ENCODE data around the gene COG1. TPM values are rescaled to one million over a fixed set of nuclear protein-coding genes. Genes with fewer than 3 reads are reported as not detected.
A peak's percentile ranks its signal among the peaks of the same experiment; 100 is the strongest.

The COG1 gene
- polyA plus RNA-seq, 1 donor, result 36.2 TPM

DNA sequence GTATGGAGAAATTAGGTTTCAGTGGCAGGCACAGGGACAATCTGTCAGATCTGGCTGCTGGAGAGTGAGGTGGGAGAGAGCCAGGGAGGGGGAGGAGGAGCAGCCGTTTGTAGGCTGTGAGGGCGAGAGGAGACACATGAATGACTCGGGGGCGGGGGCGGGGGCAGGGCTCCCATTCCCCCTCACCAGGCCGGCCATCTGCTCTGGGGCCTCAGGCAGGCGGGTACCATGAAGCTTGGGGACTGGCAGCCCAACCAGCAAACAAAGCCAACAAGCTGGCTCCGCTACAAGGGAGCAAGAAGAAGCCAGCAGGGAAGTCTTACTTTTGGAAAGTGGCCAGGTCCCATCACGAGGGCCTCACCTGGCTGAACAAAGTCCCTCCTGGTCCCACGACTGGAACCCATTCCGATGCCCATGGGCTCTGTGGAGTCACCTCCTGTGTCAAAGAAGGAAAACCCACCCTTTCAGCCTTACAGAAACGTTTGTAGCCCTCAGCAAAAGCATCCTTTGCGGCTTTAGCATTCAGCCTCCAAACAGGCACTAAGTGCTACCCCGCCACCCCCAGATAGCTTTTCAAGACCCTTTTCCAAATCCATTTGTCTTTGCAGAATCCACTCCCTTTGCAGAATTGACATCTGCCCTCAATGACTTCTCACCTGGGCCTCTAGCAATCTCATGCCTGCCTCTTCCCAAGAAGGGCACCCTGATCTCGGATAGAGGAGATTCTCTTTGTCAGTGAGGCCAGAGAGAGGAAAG, 37.3 kb upstream of the COG1 start:
- no CpG with 5 or more reads among the region's 15 CpGs for WGBS (ENCODE audit: insufficient coverage, low lambda C conversion rate)
- no peaks in the 10 kb centered on the region for H3K36me3 ChIP-seq (ENCODE audit: control insufficient read depth, insufficient read depth, low read length)
- H3K4me3 ChIP-seq (ENCODE audit: low read length), result no peak overlapping the region
- peaks cover 22% of the 10 kb centered on the region for H3K4me1 ChIP-seq (ENCODE audit: control insufficient read depth, insufficient read depth, low read length)
- H3K27me3 ChIP-seq (ENCODE audit: control insufficient read depth, insufficient read depth, low read length), result peaks cover 11% of the 10 kb centered on the region
- peaks cover 3% of the 10 kb centered on the region for H3K9me3 ChIP-seq (ENCODE audit: control insufficient read depth, low read depth, low read length)
- peak in 1 of 2 donors; percentile 42 for DNase-seq
- H3K27ac ChIP-seq (ENCODE audit: low read length), result no peak overlapping the region

DNA sequence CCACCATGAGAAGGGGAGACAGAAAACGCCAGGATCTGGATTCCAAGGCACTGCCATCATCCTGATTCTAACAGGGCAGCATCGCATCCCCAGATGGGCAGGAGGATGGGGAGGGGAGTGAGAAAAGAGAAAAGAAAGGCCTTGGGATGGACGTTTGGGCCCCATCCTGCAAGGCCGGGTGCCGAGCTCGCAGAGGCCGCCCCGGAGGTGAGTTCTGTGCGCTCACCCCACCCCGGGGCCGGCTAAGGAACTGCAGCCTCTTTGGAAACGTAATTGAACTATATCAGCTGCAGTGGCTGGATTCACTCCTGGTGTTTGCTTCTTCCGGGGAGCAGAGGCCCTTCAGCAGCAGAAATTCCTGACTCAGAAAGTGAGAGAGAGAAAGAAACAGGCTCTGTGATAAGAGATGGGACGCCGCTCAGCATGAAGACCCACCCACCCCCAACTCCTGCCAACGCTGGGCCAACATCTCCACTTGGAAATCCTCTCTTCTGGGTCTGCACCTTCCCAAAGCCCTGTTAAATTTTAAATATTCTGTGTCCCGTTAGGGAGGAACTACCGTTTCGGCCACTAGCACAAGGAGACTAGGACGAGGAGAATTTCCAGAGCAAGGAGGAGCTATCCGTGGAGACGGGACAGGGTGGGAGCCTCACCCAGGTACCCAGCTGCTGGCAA, 36.6 kb upstream of the COG1 start:
- 80% methylated on average over 1 of the region's 22 CpGs for WGBS (ENCODE audit: insufficient coverage, low lambda C conversion rate)
- H3K27me3 ChIP-seq (ENCODE audit: control insufficient read depth, insufficient read depth, low read length), result peaks cover 15% of the 10 kb centered on the region
- peak; percentile 55 to 85 for DNase-seq
- no peaks in the 10 kb centered on the region for H3K36me3 ChIP-seq (ENCODE audit: control insufficient read depth, insufficient read depth, low read length)
- no peaks in the 10 kb centered on the region for H3K9me3 ChIP-seq (ENCODE audit: control insufficient read depth, low read depth, low read length)
- peak overlapping the region; percentile 4 for H3K27ac ChIP-seq (ENCODE audit: low read length)
- peaks cover 25% of the 10 kb centered on the region for H3K4me1 ChIP-seq (ENCODE audit: control insufficient read depth, insufficient read depth, low read length)
- no peak overlapping the region for H3K4me3 ChIP-seq (ENCODE audit: low read length)

DNA sequence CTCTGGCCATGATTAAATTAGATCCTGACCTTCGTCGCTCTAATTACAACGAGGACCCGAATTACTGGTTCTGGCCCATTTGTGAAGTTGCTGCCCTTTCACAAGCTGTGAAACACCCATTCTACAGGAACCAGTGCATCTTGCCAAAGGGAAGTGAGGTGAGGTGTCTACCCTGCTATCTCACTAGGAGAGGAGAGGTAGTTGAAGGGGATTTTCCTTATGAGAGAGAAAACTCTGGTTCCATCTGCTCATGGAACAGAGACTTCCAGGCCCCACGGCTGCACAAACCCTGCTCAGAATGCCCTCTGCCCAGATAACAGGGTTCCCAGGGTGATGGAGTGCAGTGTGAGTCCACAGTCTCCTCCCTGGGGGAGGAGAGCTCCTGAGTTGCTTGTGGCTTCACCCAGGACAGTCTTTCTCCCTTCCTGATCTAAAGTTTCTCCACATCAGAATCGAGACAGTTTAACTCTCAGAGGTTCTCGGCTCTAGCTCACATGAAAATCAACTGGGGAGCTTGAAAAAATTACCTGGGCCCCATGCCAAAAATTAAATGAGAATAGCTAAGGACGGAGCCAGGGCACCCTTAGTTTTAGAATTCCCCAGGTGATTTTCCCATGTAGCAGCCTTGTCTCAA, 35.9 kb upstream of the COG1 start:
- Histone ChIP-seq H3K4me1 (ENCODE audit: control insufficient read depth, insufficient read depth, low read length) (peaks cover 25% of the 10 kb centered on the region), H3K4me3 (ENCODE audit: low read length) (no peak overlapping the region), H3K36me3 (ENCODE audit: control insufficient read depth, insufficient read depth, low read length) (no peaks in the 10 kb centered on the region), H3K27me3 (ENCODE audit: control insufficient read depth, insufficient read depth, low read length) (peaks cover 15% of the 10 kb centered on the region), H3K27ac (ENCODE audit: low read length) (peak overlapping the region; percentile 4), H3K9me3 (ENCODE audit: control insufficient read depth, low read depth, low read length) (no peaks in the 10 kb centered on the region)
- whole genome bisulfite sequencing (ENCODE audit: insufficient coverage, low lambda C conversion rate), result no CpG with 5 or more reads among the region's 8 CpGs
- DNase-seq, result peak; percentile 37 to 77

DNA sequence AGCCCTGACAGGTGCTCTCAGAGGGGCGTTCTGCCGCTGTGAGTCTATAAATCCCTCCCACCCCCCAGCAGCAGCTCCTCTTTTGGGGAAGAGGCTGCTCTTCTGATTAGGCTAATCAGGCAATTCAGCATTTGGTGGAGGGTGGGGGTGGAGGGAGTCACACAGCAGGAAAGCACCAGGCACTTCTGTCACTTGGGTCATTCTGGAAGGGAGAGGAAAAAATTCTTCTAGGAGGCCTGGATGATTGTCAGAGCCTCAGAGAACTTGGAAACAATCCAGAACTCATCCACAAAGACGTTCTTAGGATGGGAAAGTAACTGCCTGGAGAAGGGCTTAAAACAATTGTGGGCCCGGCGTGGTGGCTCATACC, 35.3 kb upstream of the COG1 start:
- Histone ChIP-seq H3K4me3 (ENCODE audit: low read length) (no peak overlapping the region), H3K36me3 (ENCODE audit: control insufficient read depth, insufficient read depth, low read length) (no peaks in the 10 kb centered on the region), H3K27me3 (ENCODE audit: control insufficient read depth, insufficient read depth, low read length) (peaks cover 15% of the 10 kb centered on the region), H3K27ac (ENCODE audit: low read length) (no peak overlapping the region), H3K9me3 (ENCODE audit: control insufficient read depth, low read depth, low read length) (no peaks in the 10 kb centered on the region), H3K4me1 (ENCODE audit: control insufficient read depth, insufficient read depth, low read length) (peaks cover 25% of the 10 kb centered on the region)
- DNase-seq, result no peak
- WGBS (ENCODE audit: insufficient coverage, low lambda C conversion rate), result no CpG with 5 or more reads among the region's 5 CpGs

DNA sequence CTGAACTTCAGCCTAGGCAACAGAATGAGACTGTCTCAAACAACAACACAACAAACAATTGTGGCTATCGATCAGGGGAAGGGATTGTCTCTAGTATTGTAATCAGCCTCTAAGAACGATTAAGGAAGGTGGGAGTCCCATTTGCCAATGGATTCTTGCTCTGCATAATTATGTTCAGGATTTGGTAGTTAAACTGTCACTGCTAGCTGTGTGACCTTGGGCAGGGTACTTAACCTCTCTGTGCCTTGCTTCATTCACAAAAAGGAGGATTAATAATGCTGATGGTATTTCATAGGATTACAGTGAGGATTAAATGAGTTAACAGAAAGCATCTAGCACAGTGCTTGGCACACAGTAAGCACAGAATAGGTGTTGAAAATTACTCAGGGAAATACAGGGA, 34.7 kb upstream of the COG1 start:
- Histone ChIP-seq H3K27me3 (ENCODE audit: control insufficient read depth, insufficient read depth, low read length) (peaks cover 22% of the 10 kb centered on the region), H3K36me3 (ENCODE audit: control insufficient read depth, insufficient read depth, low read length) (no peaks in the 10 kb centered on the region), H3K4me1 (ENCODE audit: control insufficient read depth, insufficient read depth, low read length) (peaks cover 25% of the 10 kb centered on the region), H3K27ac (ENCODE audit: low read length) (no peak overlapping the region), H3K4me3 (ENCODE audit: low read length) (no peak overlapping the region), H3K9me3 (ENCODE audit: control insufficient read depth, low read depth, low read length) (no peaks in the 10 kb centered on the region)
- no peak for DNase-seq
- WGBS (ENCODE audit: insufficient coverage, low lambda C conversion rate), result no CpG with 5 or more reads among the region's 2 CpGs

DNA sequence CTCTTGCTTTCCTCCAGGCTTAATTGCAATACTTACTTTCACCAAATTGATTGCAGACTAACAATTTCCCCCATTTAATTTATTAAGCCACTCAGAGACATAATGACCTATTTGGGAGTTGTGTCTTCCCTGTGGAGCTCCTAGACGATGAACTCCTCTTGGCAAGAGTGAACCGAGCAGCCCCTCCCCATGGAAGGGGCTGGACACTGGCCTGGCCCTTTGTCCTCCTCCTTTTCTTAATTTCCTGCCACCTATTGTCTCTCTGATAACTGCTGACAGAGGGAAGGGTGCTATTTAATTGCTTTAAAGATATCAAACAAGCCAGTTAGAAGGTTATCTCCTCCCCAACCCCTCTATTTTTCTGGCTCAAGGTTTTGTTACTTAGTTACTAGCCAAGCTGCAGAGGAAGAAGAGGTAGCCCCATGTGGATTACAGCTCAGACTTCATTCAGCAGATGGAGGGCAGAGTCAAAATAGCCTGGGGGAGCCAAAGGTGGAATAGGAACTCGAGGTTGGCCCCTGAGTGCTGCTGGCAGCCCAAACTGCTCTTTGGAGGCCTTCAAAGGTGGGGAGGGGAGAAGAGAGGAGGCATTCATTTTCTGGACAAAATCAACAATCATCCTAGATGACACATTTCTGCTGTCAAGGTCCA, 31.8 kb upstream of the COG1 start:
- Histone ChIP-seq H3K4me1 (ENCODE audit: control insufficient read depth, insufficient read depth, low read length) (peaks cover 31% of the 10 kb centered on the region), H3K27me3 (ENCODE audit: control insufficient read depth, insufficient read depth, low read length) (peaks cover 51% of the 10 kb centered on the region), H3K27ac (ENCODE audit: low read length) (no peak overlapping the region), H3K36me3 (ENCODE audit: control insufficient read depth, insufficient read depth, low read length) (no peaks in the 10 kb centered on the region), H3K4me3 (ENCODE audit: low read length) (no peak overlapping the region), H3K9me3 (ENCODE audit: control insufficient read depth, low read depth, low read length) (peaks cover 5% of the 10 kb centered on the region)
- DNase-seq, result no peak
- no CpG with 5 or more reads among the region's 3 CpGs for WGBS (ENCODE audit: insufficient coverage, low lambda C conversion rate)

DNA sequence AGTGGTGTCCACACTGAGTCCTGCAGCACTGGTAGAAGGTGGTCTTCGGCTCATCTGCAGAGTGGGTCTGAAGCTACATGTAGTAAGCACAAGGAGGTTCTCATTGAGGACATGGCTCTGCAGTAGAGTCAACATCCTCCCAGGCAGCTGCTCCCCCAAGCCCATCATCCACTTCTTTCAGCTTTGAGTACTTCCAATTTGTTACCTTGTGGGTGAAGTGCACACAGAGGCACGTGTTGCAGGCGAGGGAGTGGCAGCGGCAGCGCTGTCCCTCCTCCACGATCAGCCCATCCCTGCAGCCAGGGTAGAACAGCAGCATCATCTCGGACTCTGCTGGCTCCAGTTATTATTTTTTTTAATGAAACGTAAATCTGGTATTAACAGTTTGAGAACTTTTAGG, 29.8 kb upstream of the COG1 start:
- no CpG with 5 or more reads among the region's 8 CpGs for WGBS (ENCODE audit: insufficient coverage, low lambda C conversion rate)

DNA sequence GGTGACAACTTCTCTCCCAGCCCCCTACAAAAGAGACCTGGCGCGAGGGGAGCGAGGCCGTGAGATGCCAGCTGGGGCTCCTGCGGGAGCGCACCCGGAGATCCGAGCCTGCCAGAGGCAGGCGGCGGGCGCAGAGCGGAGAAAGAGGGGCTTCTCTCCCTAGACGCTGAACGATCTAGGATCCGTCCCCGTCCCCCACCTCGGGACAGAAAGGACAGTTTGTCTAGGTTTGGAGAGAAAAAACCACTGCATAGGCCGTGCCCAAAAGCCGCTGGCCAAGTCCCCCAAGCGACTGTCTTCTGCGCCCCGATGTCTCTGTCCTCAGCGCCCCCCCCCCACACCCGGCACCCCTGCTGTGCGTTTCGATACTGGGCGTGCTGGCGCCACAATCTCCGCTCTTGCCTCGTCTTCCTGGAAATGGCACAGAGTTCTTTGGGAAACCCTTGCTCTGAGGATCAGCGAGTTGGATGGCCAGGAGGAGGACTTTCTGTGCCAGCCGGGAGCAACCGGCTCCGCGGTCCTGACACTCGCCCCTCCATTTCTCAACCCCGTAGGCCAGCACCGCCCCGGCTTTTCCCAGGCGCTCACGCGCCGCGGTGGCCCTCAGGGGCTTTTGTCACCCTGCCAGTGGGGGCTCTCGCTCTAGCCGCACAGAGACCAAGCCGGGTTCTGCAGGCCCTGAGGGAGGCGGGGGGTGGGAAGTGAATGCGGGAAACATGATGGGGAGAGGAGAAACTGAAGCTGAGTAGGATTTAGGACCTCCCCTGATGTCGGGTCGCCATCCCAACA, 27.0 kb upstream of the COG1 start:
- H3K4me3 ChIP-seq (ENCODE audit: low read length), result peak overlapping the region; percentile 36
- H3K27me3 ChIP-seq (ENCODE audit: control insufficient read depth, insufficient read depth, low read length), result peaks cover 72% of the 10 kb centered on the region
- no peak overlapping the region for H3K27ac ChIP-seq (ENCODE audit: low read length)
- H3K9me3 ChIP-seq (ENCODE audit: control insufficient read depth, low read depth, low read length), result peaks cover 6% of the 10 kb centered on the region
- peaks cover 16% of the 10 kb centered on the region for H3K4me1 ChIP-seq (ENCODE audit: control insufficient read depth, insufficient read depth, low read length)
- DNase-seq, result no peak
- H3K36me3 ChIP-seq (ENCODE audit: control insufficient read depth, insufficient read depth, low read length), result no peaks in the 10 kb centered on the region
- WGBS (ENCODE audit: insufficient coverage, low lambda C conversion rate), result no CpG with 5 or more reads among the region's 51 CpGs

More for the DNA sequence above, 29.8 kb upstream of the COG1 start:
- peak in 1 of 2 donors; percentile 43 for DNase-seq
- Histone ChIP-seq H3K36me3 (ENCODE audit: control insufficient read depth, insufficient read depth, low read length) (no peaks in the 10 kb centered on the region), H3K27me3 (ENCODE audit: control insufficient read depth, insufficient read depth, low read length) (peaks cover 71% of the 10 kb centered on the region), H3K27ac (ENCODE audit: low read length) (no peak overlapping the region), H3K4me3 (ENCODE audit: low read length) (no peak overlapping the region), H3K9me3 (ENCODE audit: control insufficient read depth, low read depth, low read length) (peaks cover 6% of the 10 kb centered on the region), H3K4me1 (ENCODE audit: control insufficient read depth, insufficient read depth, low read length) (peaks cover 17% of the 10 kb centered on the region)

DNA sequence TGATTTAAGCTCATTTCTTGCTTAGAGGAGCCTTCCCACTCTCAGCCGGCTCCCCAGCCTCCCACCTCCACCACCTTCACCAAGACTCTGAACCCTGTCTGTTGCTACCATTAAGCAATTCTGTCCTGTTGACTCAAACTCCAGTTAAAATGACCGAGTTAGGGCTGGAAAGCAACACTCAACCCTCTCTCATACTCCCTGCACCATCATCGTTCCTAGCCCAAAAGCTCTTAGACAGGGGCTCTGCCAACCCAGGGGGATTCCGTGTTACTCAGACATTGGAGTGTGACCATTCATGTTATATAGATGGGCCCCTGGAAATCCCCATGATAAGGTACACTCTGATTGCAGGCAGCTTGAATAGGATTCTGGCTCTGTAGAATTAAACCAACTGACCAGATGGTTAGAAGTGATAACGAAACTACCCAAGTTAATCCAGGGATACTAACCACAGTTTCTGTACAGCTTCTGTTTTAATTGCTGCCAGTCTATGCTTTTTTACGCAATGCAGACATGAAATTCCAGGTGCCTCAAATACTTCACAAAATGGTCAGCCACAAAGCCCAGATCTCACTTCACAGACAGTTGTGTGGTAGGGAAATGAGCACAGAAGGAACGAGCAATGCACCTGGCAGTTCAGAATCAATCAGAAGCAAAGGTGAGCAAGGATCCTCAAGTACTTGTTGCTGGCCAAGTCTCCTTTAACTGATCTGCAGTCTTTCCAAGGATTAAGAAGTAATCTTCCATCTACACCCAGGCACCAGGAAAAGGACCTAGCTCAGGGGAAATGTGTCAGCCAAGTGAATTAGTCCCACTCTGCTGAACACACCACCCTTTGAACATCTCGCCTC, 25.9 kb upstream of the COG1 start:
- WGBS (ENCODE audit: insufficient coverage, low lambda C conversion rate), result no CpG with 5 or more reads among the region's 8 CpGs
- peaks cover 69% of the 10 kb centered on the region for H3K27me3 ChIP-seq (ENCODE audit: control insufficient read depth, insufficient read depth, low read length)

More for the DNA sequence above, 25.9 kb upstream of the COG1 start:
- Histone ChIP-seq H3K4me3 (ENCODE audit: low read length) (no peak overlapping the region), H3K9me3 (ENCODE audit: control insufficient read depth, low read depth, low read length) (peaks cover 6% of the 10 kb centered on the region), H3K36me3 (ENCODE audit: control insufficient read depth, insufficient read depth, low read length) (no peaks in the 10 kb centered on the region), H3K27ac (ENCODE audit: low read length) (no peak overlapping the region), H3K4me1 (ENCODE audit: control insufficient read depth, insufficient read depth, low read length) (peaks cover 14% of the 10 kb centered on the region)
- peak in 1 of 2 donors; percentile 35 for DNase-seq
